B cell (primary cell): ENCODE measurements around the gene RRAD. TPM values are rescaled to one million over a fixed set of nuclear protein-coding genes. Genes with fewer than 3 reads are reported as not detected.

Experiments used
- ATAC-seq: fragments of 200-7000 bp; cut with Tn5 transposase; one replicate; pipeline ENCODE4 v1.10.0; 2021; ENCODE audit warnings: low read depth, mild to moderate bottlenecking, moderate number of reproducible peaks, moderate library complexity
- CTCF ChIA-PET: fragments of 350-600 bp; sonication (Branson Sonifier 250); formaldehyde crosslinking; loops from one replicate; lab custom pipeline; 2021; ENCODE audit warnings: antibody characterized with exemption, inconsistent platforms; lab: Charles Lee
- POLR2A ChIA-PET: fragments of 350-600 bp; sonication (Branson Sonifier 250); formaldehyde crosslinking; loops from one replicate; lab custom pipeline; 2021; ENCODE audit warnings: antibody characterized with exemption; lab: Charles Lee
- DNase-seq: peaks from one replicate; pipeline ENCODE4 v3.0.0; 2013
- H2AFZ ChIP-seq: 2 replicates; pipeline ENCODE4 v1.6.1; 2012; ENCODE audit warnings: mild to moderate bottlenecking, low read depth, low read length; ENCODE audit not compliant: insufficient read depth, poor library complexity, severe bottlenecking
- H3K27ac ChIP-seq, 2 donors: 1 replicate in 1 of 2; 2 replicates in 1 of 2; pipeline ENCODE4 v1.5.1; 2012 to 2013; ENCODE audit warnings: low read length in 2 of 2, mild to moderate bottlenecking in 2 of 2, moderate library complexity in 1 of 2
- H3K27me3 ChIP-seq, 4 experiments: fragments of 200-600 bp in 1 of 4; sonication (generic) in 1 of 4; replicated peaks in 1 of 4; 1 replicate in 2 of 4; 2 replicates in 2 of 4; pipeline versions ENCODE4 v1.6.1 to v1.7.0; 2013 to 2016; ENCODE audit warnings: low read length in 3 of 4, mild to moderate bottlenecking in 2 of 4, mixed read lengths in 1 of 4, moderate library complexity in 1 of 4; ENCODE audit not compliant: insufficient read depth in 4 of 4, control insufficient read depth in 3 of 4; ENCODE audit errors: control extremely low read depth in 1 of 4
- H3K36me3 ChIP-seq, 2 experiments: replicated peaks in 1 of 2; 1 replicate in 1 of 2; 2 replicates in 1 of 2; pipeline versions ENCODE4 v1.6.1 to v1.7.1; 2013; ENCODE audit warnings: low read length in 1 of 2; ENCODE audit not compliant: insufficient read depth in 2 of 2, control insufficient read depth in 1 of 2; ENCODE audit errors: control extremely low read depth in 1 of 2, extremely low read depth in 1 of 2
- H3K4me1 ChIP-seq, 2 donors: fragments of 200-600 bp in 1 of 2; sonication (generic) in 1 of 2; 1 replicate in 1 of 2; 2 replicates in 1 of 2; pipeline versions ENCODE4 v1.5.1 to v1.6.1; 2013 to 2017; ENCODE audit warnings: low read length in 2 of 2; ENCODE audit not compliant: control insufficient read depth in 2 of 2, insufficient read depth in 2 of 2
- H3K4me2 ChIP-seq: replicated peaks from 2 replicates; pipeline ENCODE3; 2012; ENCODE audit warnings: mild to moderate bottlenecking, low read depth, low read length; ENCODE audit not compliant: poor library complexity, severe bottlenecking
- H3K4me3 ChIP-seq, 5 experiments: fragments of 200-600 bp in 1 of 5; sonication (generic) in 1 of 5; 1 replicate in 3 of 5; 2 replicates in 2 of 5; pipeline versions ENCODE4 v1.5.1 to v1.7.0; 2011 to 2016; ENCODE audit warnings: low read length in 4 of 5, mild to moderate bottlenecking in 4 of 5, low read depth in 2 of 5, control low read depth in 1 of 5, moderate library complexity in 1 of 5; ENCODE audit not compliant: insufficient read depth in 1 of 5; ENCODE audit errors: control extremely low read depth in 1 of 5, extremely low read depth in 1 of 5
- H3K79me2 ChIP-seq: fragments of 200-600 bp; sonication (generic); one replicate; pipeline ENCODE4 v1.6.0; 2016; ENCODE audit warnings: low read length; ENCODE audit not compliant: control insufficient read depth, insufficient read depth
- H3K9ac ChIP-seq: fragments of 200-600 bp; sonication (generic); 2 replicates; pipeline ENCODE4 v1.6.1; 2017; ENCODE audit warnings: mild to moderate bottlenecking, low read length, moderate library complexity
- H3K9me3 ChIP-seq, 3 donors: one replicate each; pipeline versions ENCODE4 v1.6.1 to v1.7.1; 2013; ENCODE audit warnings: low read length in 2 of 3; ENCODE audit not compliant: control insufficient read depth in 2 of 3, insufficient read depth in 1 of 3; ENCODE audit errors: control extremely low read depth in 1 of 3
- H4K20me1 ChIP-seq: 2 replicates; pipeline ENCODE4 v1.6.0; 2012; ENCODE audit warnings: mild to moderate bottlenecking, low read length; ENCODE audit not compliant: insufficient read depth, control insufficient read depth, poor library complexity, severe bottlenecking
- H3K27ac Mint-ChIP-seq: one replicate; pipeline ENCODE4 v1.8.0; 2021; ENCODE audit warnings: mixed read lengths
- H3K27me3 Mint-ChIP-seq: one replicate; pipeline ENCODE4 v1.8.0; 2021; ENCODE audit warnings: mixed read lengths
- H3K4me1 Mint-ChIP-seq: one replicate; pipeline ENCODE4 v1.8.0; 2021; ENCODE audit warnings: mixed read lengths
- H3K4me3 Mint-ChIP-seq: one replicate; pipeline ENCODE4 v1.8.0; 2021; ENCODE audit warnings: mixed read lengths
- H3K9me3 Mint-ChIP-seq: one replicate; pipeline ENCODE4 v1.8.0; 2022; ENCODE audit warnings: mixed read lengths; ENCODE audit not compliant: insufficient read depth
- EZH2 ChIP-seq: IDR thresholded peaks from 2 replicates; pipeline ENCODE4 v1.6.1; 2012; ENCODE audit warnings: borderline replicate concordance, low read depth, mild to moderate bottlenecking, moderate library complexity, low read length; ENCODE audit not compliant: insufficient read depth, poor library complexity, severe bottlenecking
- WGBS: methylation state at CpG from one replicate; pipeline ENCODE4 v1.1.5; 2013; ENCODE audit warnings: missing lambda C conversion rate; ENCODE audit not compliant: insufficient coverage; 5-methylcytosine and 5-hydroxymethylcytosine counted together
- intact Hi-C: fragments of 100-400 bp; cut with micrococcal nuclease; formaldehyde crosslinking; loops from one replicate; pipeline ENCODE4 v1.10.0; 2022
- polyA plus RNA-seq: library from polyadenylated mRNA; depleted of rRNA; stranded (reverse); fragments of >200 nt; gene quantifications from 2 replicates; pipeline ENCODE4 v1.2.3, GENCODE V29; 2012
- total RNA-seq, 2 donors: library from RNA; stranded (reverse); fragments of 120-200 nt in 1 of 2; gene quantifications; 1 replicate in 1 of 2; 2 replicates in 1 of 2; pipeline versions ENCODE4 v1.2.3 to v1.2.4, GENCODE V29; 2013 to 2022
- TF ChIP-seq, protein P1 (sequence below): fragments of 200-600 bp; IDR thresholded peaks from one replicate; pipeline ENCODE4 v1.8.0; 2022; ENCODE audit warnings: antibody characterized with exemption, mild to moderate bottlenecking

RRAD gene
- total and polyA plus RNA-seq, 2 donors (not counting 1 experiment from before 2014, with no cell fraction given), result 0.64 to 1.9 TPM

DNA sequence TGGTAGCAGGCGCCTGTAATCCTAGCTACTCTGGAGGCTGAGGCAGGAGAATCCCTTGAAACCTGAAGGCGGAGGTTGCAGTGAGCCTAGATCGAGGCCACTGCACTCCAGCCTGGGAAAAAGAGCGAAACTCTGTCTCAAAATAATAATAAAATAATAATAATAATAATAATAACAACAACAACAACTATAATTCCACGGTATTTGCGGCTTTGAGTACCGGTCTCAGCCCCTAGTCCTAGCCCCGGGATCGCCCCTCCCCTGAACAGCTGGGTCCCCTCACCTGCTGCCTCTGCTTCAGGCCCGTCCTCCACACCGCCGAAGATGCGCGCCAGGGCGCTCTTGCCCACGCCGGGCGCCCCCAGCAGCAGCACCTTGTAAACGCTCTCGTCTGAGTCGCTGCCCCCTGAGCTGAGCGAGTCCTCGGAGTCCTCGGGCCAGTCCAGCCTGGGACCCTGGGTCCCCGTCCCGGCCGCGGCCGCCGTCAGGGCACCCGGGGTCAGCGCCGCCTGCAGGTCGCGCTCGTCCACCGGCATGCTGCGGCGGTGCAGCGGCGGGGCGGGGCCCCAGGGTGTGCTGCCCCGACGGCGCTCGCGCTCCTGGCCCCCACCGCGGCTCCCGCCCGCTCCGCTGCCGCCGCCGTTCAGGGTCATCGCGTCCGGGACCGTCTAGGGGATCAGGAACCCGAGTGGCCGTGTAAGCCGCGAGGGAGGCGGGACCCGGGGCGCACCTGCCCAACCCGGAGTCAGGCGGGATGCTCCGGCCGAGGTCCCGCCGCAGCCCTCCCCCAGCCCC is 611 bp downstream of the RRAD start:
- H4K20me1 ChIP-seq, result no peaks in the 10 kb centered on the region
- peaks cover 0 to 8% (median 0%) of the 10 kb centered on the region in 3 donors for H3K9me3 ChIP-seq
- Mint-ChIP-seq H3K27me3 (peaks cover 32% of the 10 kb centered on the region), H3K9me3 (no peaks in the 10 kb centered on the region), H3K4me3 (peak overlapping the region; percentile 81), H3K27ac (no peak overlapping the region), H3K4me1 (peaks cover 12% of the 10 kb centered on the region)
- peak overlapping the region; percentile 59 for H3K9ac ChIP-seq
- peaks cover 0 to 46% (median 14%) of the 10 kb centered on the region in 4 experiments for H3K27me3 ChIP-seq
- peak overlapping the region; percentile 88 for H3K4me2 ChIP-seq
- intact Hi-C loops, result no loop called here
- 8% methylated on average over 69 of the region's 72 CpGs for WGBS
- POLR2A ChIA-PET, result interaction anchor here (0.6 kb wide), 1 partner anchor 320 kb away, joined by 3 read pairs; no protein-coding TSS in a partner anchor
- CTCF ChIA-PET, result no interaction called here
- ATAC-seq (peak; percentile 68), DNase-seq (peak; percentile 64)
- H3K36me3 ChIP-seq, result peaks cover 0 to 2% of the 10 kb centered on the region in 2 experiments
- peak overlapping the region; percentile 66 for H2AFZ ChIP-seq
- H3K4me1 ChIP-seq, result peaks cover 11 to 12% of the 10 kb centered on the region in 2 donors
- H3K4me3 ChIP-seq, result peak overlapping the region in 4 of 5 experiments; percentile 21 to 47 (median 44)
- H3K79me2 ChIP-seq, result no peaks in the 10 kb centered on the region
- no peak overlapping the region for H3K27ac ChIP-seq
- no peak for TF ChIP-seq EZH2
- TF ChIP-seq, protein P1, sequence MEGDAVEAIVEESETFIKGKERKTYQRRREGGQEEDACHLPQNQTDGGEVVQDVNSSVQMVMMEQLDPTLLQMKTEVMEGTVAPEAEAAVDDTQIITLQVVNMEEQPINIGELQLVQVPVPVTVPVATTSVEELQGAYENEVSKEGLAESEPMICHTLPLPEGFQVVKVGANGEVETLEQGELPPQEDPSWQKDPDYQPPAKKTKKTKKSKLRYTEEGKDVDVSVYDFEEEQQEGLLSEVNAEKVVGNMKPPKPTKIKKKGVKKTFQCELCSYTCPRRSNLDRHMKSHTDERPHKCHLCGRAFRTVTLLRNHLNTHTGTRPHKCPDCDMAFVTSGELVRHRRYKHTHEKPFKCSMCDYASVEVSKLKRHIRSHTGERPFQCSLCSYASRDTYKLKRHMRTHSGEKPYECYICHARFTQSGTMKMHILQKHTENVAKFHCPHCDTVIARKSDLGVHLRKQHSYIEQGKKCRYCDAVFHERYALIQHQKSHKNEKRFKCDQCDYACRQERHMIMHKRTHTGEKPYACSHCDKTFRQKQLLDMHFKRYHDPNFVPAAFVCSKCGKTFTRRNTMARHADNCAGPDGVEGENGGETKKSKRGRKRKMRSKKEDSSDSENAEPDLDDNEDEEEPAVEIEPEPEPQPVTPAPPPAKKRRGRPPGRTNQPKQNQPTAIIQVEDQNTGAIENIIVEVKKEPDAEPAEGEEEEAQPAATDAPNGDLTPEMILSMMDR, result peak; percentile 51

DNA sequence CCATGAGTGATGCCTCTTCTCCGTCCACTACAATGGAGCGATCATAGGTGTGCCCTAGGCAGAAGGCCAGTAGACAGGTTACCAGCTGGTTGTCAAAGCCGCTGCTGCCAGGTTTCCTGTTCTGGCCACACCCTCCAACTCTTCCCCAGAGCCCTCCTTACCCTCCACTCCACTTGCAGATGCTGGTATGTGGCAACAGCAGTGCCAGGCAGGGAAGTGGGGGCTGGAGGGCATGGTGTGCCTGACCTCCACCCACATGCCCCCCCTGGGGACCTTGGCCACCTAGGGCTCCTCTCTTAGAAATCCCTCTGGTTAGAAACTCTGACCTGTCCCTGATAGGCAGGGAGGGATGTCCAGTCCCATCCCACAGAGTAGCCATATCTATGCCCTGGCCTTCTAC is 1.5 kb downstream of the RRAD start:
- H3K4me3 Mint-ChIP-seq, result no peak overlapping the region
- H3K4me3 ChIP-seq, result no peak overlapping the region
- H4K20me1 ChIP-seq, result no peaks in the 10 kb centered on the region
- H3K4me1 Mint-ChIP-seq, result peaks cover 12% of the 10 kb centered on the region
- H3K27me3 ChIP-seq, result peaks cover 0 to 46% (median 14%) of the 10 kb centered on the region in 4 experiments
- CTCF ChIA-PET, result no interaction called here
- H3K79me2 ChIP-seq, result no peaks in the 10 kb centered on the region
- H3K9me3 Mint-ChIP-seq, result no peaks in the 10 kb centered on the region
- peaks cover 37% of the 10 kb centered on the region for H3K27me3 Mint-ChIP-seq
- H2AFZ ChIP-seq, result no peak overlapping the region
- no peak overlapping the region for H3K27ac ChIP-seq
- POLR2A ChIA-PET, result no interaction called here
- H3K36me3 ChIP-seq, result peaks cover 0 to 2% of the 10 kb centered on the region in 2 experiments
- H3K9ac ChIP-seq, result no peak overlapping the region
- peaks cover 0 to 8% (median 0%) of the 10 kb centered on the region in 3 donors for H3K9me3 ChIP-seq
- intact Hi-C loops, result no loop called here
- H3K27ac Mint-ChIP-seq, result no peak overlapping the region
- DNase-seq (no peak), ATAC-seq (no peak)
- H3K4me2 ChIP-seq, result no peak overlapping the region
- no peak for TF ChIP-seq EZH2
- TF ChIP-seq, protein P1, result no peak
- H3K4me1 ChIP-seq, result peaks cover 11 to 12% of the 10 kb centered on the region in 2 donors
- 56% methylated on average over 3 of the region's 3 CpGs for WGBS
